Stomach smooth muscle (tissue), 2 donors: ENCODE results near the gene MYL6B.
"Not testable (repeated sequence)": the region's sequence is repeated elsewhere in the genome, so short reads cannot be mapped to it uniquely, and the experiment has no call there.

Experiments used
- H3K27ac ChIP-seq: one replicate; pipeline ENCODE4 v1.7.0; 2013; ENCODE audit warnings: mild to moderate bottlenecking, low read length, inconsistent platforms
- H3K27me3 ChIP-seq, 2 donors: one replicate each; pipeline ENCODE4 v1.7.0; 2013; ENCODE audit warnings: low read length in 2 of 2; ENCODE audit not compliant: insufficient read depth in 2 of 2, control insufficient read depth in 1 of 2
- H3K36me3 ChIP-seq, 2 donors: one replicate each; pipeline ENCODE4 v1.7.0; 2013; ENCODE audit warnings: low read length in 2 of 2; ENCODE audit not compliant: control insufficient read depth in 2 of 2, insufficient read depth in 2 of 2
- H3K4me1 ChIP-seq: one replicate; pipeline ENCODE4 v1.7.0; 2013; ENCODE audit warnings: low read length; ENCODE audit not compliant: control insufficient read depth, insufficient read depth
- H3K4me3 ChIP-seq, 2 donors: one replicate each; pipeline ENCODE4 v1.7.0; 2013; ENCODE audit warnings: low read length in 2 of 2
- H3K9ac ChIP-seq, 2 donors: one replicate each; pipeline ENCODE4 v1.7.0; 2013; ENCODE audit warnings: low read length in 2 of 2, mild to moderate bottlenecking in 1 of 2
- H3K9me3 ChIP-seq, 2 donors: one replicate each; pipeline ENCODE4 v1.7.0; 2013; ENCODE audit warnings: low read length in 2 of 2; ENCODE audit not compliant: control insufficient read depth in 2 of 2
- donor health status: healthy.
- donor health status: Pancreatic carcinoma.

Gene MYL6B

GRCh38 chr12:56115329-56115728 is 37.1 kb upstream of the MYL6B start:
- Histone ChIP-seq H3K9me3 (no peaks in the 10 kb centered on the region), H3K27me3 (no peaks in the 10 kb centered on the region), H3K4me3 (peak overlapping the region; percentile 99), H3K36me3 (peaks cover 20 to 25% of the 10 kb centered on the region in 2 donors), H3K27ac (peak overlapping the region; percentile 98), H3K4me1 (peaks cover 26% of the 10 kb centered on the region), H3K9ac (peak overlapping the region; percentile 99 to 100)

GRCh38 chr12:56116267-56117081 is 35.9 kb upstream of the MYL6B start, which contains the start of gene RPL41:
Gene RPL41 (plus strand): TSS chr12:56116633.
- H3K4me3 ChIP-seq: peak within 1 kb of the TSS; percentile 99
- peaks cover 37% of the 10 kb centered on the region for H3K4me1 ChIP-seq
- H3K9ac ChIP-seq: peak within 1 kb of the TSS; percentile 99 to 100
- no peaks in the 10 kb centered on the region for H3K9me3 ChIP-seq
- H3K36me3 ChIP-seq: peaks cover 16 to 21% of the 10 kb centered on the region in 2 donors
- no peaks in the 10 kb centered on the region for H3K27me3 ChIP-seq
- peak within 1 kb of the TSS; percentile 98 for H3K27ac ChIP-seq

- Histone ChIP-seq H3K4me3 (peak overlapping the region; percentile 99), H3K36me3 (peaks cover 17 to 18% of the 10 kb centered on the region in 2 donors), H3K27ac (peak overlapping the region; percentile 98), H3K4me1 (peaks cover 44% of the 10 kb centered on the region), H3K9ac (peak overlapping the region; percentile 99 to 100)
- H3K27me3 ChIP-seq, H3K9me3 ChIP-seq: not testable (repeated sequence)
Measured at GRCh38 chr12:56117082-56117706, 35.2 kb upstream of the MYL6B start.

GRCh38 chr12:56117778-56118687 is 34.4 kb upstream of the MYL6B start, which contains the start of gene ZC3H10:
Gene ZC3H10 (plus strand): TSS chr12:56118266. CDS start chr12:56120563, 2,297 bp downstream.
- H3K4me3 ChIP-seq: peak within 1 kb of the TSS; percentile 99
- peaks cover 15 to 16% of the 10 kb centered on the region in 2 donors for H3K36me3 ChIP-seq
- peaks cover 53% of the 10 kb centered on the region for H3K4me1 ChIP-seq
- no peaks in the 10 kb centered on the region for H3K9me3 ChIP-seq
- H3K9ac ChIP-seq: peak within 1 kb of the TSS; percentile 99 to 100
- peak within 1 kb of the TSS; percentile 98 for H3K27ac ChIP-seq
- H3K27me3 ChIP-seq: no peaks in the 10 kb centered on the region

GRCh38 chr12:56118688-56119357 is 33.6 kb upstream of the MYL6B start:
- peaks cover 58% of the 10 kb centered on the region for H3K4me1 ChIP-seq
- peaks cover 9 to 14% of the 10 kb centered on the region in 2 donors for H3K36me3 ChIP-seq
- peak overlapping the region; percentile 83 to 93 for H3K9ac ChIP-seq
- no peaks in the 10 kb centered on the region for H3K9me3 ChIP-seq
- peak overlapping the region; percentile 98 for H3K27ac ChIP-seq
- H3K27me3 ChIP-seq: no peaks in the 10 kb centered on the region
- peak overlapping the region; percentile 87 to 99 for H3K4me3 ChIP-seq

GRCh38 chr12:56119361-56119796 is 33.0 kb upstream of the MYL6B start:
- H3K4me3 ChIP-seq: peak overlapping the region; percentile 87 to 99
- peak overlapping the region; percentile 98 for H3K27ac ChIP-seq
- H3K36me3 ChIP-seq: peaks cover 9 to 16% of the 10 kb centered on the region in 2 donors
- H3K9ac ChIP-seq: peak overlapping the region; percentile 55 to 83
- no peaks in the 10 kb centered on the region for H3K27me3 ChIP-seq
- no peaks in the 10 kb centered on the region for H3K9me3 ChIP-seq
- peaks cover 63% of the 10 kb centered on the region for H3K4me1 ChIP-seq

GRCh38 chr12:56120158-56120846 is 32.1 kb upstream of the MYL6B start:
- Histone ChIP-seq H3K27me3 (no peaks in the 10 kb centered on the region), H3K36me3 (peaks cover 9 to 16% of the 10 kb centered on the region in 2 donors), H3K9ac (peak overlapping the region in 1 of 2 donors; percentile 25), H3K9me3 (no peaks in the 10 kb centered on the region), H3K27ac (peak overlapping the region; percentile 98), H3K4me1 (peaks cover 68% of the 10 kb centered on the region), H3K4me3 (peak overlapping the region in 1 of 2 donors; percentile 99)

- H3K9ac ChIP-seq: peak overlapping the region; percentile 18 to 36
- peaks cover 76% of the 10 kb centered on the region for H3K4me1 ChIP-seq
- H3K27me3 ChIP-seq: no peaks in the 10 kb centered on the region
- peak overlapping the region; percentile 98 for H3K27ac ChIP-seq
- H3K9me3 ChIP-seq: no peaks in the 10 kb centered on the region
- peaks cover 9 to 16% of the 10 kb centered on the region in 2 donors for H3K36me3 ChIP-seq
- peak overlapping the region in 1 of 2 donors; percentile 15 for H3K4me3 ChIP-seq
Measured at GRCh38 chr12:56121204-56121870, 31.1 kb upstream of the MYL6B start.

GRCh38 chr12:56122637-56123036 is 29.8 kb upstream of the MYL6B start:
- peak overlapping the region; percentile 28 to 57 for H3K4me3 ChIP-seq
- peaks cover 9 to 16% of the 10 kb centered on the region in 2 donors for H3K36me3 ChIP-seq
- H3K9ac ChIP-seq: no peak overlapping the region
- no peaks in the 10 kb centered on the region for H3K27me3 ChIP-seq
- H3K27ac ChIP-seq: peak overlapping the region; percentile 64
- peaks cover 86% of the 10 kb centered on the region for H3K4me1 ChIP-seq
- H3K9me3 ChIP-seq: no peaks in the 10 kb centered on the region
